ENCODE data around the gene HAUS8.
"Not testable (repeated sequence)": the region's sequence is repeated elsewhere in the genome, so short reads cannot be mapped to it uniquely, and the experiment has no call there.

HAUS8 gene

DNA sequence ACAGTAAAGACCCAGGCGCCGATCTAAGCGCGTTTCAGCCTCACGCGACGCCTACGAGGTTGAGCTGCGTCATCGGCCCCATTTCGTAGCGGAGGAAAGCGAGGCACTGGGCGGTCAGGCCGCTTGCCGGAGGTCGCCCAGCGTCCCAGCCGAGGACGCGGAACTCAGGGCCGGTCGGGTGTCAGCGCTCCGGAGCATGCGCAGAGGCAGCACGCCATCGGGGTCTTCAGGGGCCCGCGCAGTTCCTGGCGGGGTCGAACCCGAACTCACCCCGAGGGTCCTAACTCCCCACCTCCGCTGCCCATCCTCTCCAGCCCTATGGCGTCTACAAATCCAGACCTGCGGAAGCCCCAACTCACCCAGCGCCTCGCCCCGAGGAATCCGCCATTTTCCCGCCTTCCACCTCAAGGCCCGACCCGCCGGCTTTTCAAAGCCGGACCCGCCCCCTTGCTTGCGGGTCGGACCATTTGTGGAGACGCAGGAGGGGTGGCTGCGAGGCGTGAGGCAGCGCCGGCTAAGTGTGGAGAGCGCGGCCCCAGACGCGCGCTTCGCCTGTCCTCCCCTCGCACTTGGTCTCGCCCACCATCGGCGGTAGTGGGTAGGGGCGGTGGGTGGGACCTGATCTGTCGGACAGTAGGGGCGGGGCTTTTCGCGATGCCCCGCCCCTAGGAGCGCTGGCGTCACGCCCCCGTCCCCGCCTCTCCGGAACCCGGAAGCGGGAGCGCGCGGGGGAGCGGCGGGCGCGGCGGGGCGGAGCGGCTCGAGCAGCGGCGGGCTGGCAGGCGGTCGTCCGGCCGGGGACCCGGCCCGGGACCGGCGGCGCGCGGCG, at the start of gene HAUS8, which contains the start of gene MYO9B:
Gene HAUS8 (minus strand): TSS at position 418 of the 829 bp plus-strand sequence. CDS start 30 bp downstream, at position 388.
Gene MYO9B (plus strand): TSS at position 743 of the 829 bp plus-strand sequence. CDS start 25,941 bp downstream, outside the sequence.
- peak; percentile 100 for DNase-seq (ENCODE audit: low read depth)

DNA sequence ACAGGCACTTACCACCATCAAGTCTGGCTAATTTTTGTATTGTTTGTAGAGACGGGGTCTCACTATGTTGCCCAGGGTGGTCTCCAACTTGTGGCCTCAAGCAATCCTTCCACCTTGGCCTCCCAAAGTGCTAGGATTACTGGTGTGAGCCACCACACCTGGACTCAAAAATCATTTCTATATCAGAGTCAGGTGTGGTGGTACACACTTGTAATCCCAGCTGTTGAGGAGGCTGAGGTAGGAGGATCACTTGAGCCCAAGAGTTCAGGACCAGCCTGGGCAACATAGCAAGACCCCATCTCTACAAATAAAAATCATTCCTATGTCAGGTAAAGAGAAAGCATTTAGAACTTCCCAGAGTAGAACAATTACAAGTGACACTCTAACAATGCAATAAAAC, 48.8 kb upstream of the HAUS8 start:
- no peak for DNase-seq (ENCODE audit: low read depth)

GRCh38 chr19:17123041-17123440, 47.8 kb upstream of the HAUS8 start:
- no peak for DNase-seq (ENCODE audit: low read depth)

DNA sequence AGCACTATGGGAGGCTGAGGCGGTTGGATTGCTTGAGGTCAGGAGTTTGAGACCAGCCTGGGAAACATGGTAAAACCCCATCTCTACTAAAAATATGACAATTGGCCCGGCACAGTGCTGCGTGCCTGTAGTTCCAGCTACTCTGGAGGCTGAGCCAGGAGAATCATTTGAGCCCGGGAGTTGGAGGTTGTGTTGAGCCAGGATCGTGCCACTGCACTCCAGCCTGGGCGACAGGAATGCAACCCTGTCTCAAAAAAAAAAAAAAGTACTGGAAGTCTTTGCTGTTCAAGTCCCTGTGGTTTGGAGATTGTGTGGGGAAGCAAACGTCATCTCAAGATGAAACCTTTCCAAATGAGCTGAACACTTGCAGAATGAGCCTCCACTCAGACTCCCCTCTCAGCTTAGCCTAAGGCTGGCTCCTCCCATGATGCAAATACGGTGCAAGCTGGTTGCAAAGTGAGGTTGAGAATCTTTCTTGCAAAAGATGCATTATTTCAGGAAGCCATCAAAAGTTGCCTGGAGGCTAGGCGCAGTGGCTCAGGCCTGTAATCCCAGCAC, 46.6 kb upstream of the HAUS8 start:
- no peak for DNase-seq (ENCODE audit: low read depth)

GRCh38 chr19:17118957-17119356, 43.7 kb upstream of the HAUS8 start:
- no peak for DNase-seq (ENCODE audit: low read depth)

DNA sequence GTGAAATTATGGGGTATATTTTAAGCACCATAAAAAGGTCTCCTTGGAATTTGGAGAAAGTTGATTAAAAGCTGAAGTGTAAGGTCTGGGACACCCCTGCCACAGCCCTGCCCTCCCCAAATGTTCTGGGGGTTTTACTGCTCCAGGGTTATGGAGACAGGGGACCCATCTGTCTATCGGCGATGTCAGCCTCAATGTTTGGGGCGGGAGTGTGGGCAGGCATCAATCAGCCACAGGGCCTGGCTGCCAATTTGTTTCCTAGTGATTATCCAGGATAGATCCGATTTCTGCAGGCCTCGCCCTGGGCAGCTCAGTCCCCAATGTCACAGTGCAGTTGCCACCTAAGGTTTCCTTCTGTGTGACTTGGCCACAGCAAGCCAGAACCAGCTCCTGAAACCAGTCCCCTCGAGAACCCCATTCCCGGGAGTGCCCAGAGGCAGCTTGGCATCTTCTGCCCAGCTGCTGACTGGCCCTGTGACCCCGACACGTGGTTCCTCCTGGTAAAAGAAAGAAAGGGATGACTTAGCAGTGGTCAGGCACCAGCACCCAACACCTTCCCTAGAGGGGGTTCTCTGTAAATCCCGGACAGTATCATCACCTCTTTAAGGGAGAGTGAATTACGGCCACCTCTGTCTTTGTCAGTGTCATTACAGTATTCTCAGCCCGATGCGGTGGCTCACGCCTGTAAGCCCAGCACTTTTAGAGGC, 41.9 kb upstream of the HAUS8 start:
- DNase-seq (ENCODE audit: low read depth) = no peak

GRCh38 chr19:17114414-17114831, 39.2 kb upstream of the HAUS8 start:
- DNase-seq (ENCODE audit: low read depth) = no peak

DNA sequence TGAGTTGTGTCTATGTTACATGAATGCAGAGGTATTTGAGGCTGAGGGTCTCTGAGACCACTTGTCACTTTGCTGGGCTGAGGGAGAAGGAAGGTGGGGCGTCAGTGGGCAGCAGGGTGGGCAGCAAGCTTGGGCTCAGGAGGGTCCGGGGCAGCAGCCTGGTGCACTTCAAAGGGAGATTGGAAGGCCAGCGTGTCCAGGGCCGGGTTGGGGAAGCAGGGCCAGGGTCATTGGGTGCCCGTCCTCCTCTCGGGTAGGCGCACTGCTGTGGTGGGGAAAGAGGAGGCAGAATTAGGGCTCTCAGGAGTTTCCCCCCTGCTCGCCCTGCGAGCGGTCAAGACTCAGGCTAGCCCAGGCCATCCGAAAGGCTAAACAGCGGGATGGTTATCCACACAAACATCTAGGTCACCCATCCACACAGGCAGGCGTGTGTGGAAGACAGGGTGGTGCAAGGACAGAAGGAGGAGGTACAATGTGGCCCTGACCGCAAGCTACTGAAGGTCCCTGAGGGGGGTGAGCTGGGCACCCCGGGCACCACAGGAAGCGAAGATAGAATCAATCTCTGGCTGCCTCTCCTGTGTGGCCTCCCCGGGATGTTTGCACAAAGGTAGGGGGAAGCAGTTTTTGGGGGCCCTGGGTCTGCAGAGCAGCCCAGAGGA, 38.0 kb upstream of the HAUS8 start:
- no peak for DNase-seq (ENCODE audit: low read depth)

DNA sequence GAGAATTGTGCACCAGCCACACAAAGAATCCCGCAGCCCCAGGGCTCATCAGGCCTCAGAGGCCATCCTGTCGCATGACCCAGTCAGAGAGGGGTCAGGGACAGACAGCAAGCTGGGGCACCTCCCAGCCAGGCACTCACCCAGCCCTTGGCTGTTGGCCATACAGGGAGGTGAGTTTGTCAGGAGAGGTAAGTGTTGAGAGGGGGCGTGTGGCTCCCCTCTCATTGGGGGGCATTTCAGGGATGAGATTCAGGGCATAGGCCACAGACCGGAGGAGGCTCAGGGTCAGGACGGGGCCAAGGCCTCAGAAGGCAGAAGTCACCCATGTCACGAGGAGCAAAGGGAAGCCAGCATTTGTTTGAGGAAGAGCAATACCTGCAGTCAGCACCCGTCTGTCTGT, 37.4 kb upstream of the HAUS8 start:
- DNase-seq (ENCODE audit: low read depth) = no peak

DNA sequence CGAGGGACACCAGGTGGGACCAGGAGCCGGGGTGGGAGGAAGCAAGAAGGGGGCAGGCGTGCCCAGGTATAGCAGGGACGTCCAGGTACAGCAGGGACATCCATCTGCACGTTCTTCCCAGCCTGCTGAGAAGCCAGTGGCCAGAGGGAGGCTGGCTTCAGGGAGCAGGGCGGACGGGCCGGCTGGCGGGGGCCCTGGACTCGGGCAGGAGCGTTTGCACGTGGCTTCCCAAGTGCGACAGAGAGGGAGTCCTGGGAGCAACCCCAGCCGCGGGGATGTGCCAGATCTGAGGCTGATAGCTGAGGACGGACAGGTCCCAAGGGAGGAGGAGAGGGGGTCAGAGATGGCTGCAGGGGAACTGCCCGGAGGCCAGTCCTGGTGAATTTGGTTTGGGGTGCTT, 37.0 kb upstream of the HAUS8 start:
- no peak for DNase-seq (ENCODE audit: low read depth)

DNA sequence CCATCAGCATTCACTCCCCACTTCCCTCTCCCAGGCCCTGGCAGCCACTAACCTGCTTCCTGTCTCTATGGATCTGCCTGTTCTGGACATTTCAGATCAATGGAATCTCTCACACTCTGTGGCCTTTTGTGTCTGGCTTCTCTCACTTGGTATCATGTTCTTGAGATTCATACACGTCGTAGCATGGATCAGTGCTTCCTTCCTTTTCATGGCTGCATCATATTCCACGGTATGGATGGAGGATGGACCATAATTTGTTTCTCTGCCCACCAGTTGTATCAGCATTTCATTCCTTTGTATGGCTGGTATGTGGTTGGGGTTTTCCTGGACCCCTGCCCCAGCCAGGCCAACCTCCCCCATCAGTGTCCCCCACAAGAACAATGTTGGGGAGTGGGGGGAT, 36.5 kb upstream of the HAUS8 start:
- DNase-seq (ENCODE audit: low read depth) = no peak

DNA sequence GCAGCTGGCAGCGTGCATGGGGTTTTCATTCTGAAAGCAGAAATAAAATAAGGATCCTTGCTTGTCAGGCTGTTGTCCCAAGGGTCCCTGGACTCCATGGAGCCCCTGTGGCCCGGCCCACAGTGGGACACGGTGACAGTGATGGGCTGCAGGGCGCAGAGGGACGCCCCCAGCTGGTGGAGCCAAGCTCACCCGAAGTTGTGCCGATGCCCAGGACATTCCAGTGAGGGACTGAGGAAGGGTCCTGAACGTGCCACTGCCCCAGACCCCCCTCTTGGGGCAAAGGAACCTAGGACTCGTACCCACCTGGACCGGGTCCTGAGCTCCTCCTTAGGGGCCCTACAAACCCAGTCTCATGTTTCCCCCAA, 35.3 kb upstream of the HAUS8 start:
- no peak for DNase-seq (ENCODE audit: low read depth)

DNA sequence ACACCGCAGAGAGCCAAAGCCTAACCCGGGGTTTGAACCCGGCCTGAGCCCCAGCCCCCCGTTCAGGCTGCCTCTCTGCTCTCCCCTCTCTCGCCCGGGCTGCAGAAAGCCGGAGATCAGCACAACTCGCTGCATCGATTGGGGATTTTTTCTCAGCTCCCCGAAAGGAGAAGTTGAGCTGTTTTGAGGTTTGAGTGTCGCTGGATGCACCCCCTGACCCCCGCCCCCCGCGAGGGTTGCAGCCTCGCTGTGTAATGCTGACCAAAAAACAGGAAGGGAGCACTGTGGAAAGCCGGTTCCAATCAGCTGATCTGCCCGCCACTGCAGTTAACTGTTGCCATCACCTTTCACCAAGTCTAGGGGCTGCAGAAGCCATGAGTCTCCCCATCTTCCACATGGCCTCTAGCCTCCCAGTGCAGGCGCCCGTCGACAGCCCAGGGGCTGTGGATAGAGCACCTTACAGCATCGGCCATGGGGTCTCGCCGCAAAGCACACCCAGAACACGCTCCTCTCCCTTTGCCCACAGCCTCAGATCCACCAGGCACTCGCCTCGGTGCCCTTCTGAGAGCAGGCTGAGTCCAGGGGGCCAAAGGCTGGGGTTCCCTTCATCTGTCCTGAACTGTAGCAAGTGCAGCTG, 34.8 kb upstream of the HAUS8 start:
- no peak for DNase-seq (ENCODE audit: low read depth)

- no peak for DNase-seq (ENCODE audit: low read depth)
Observed at GRCh38 chr19:17109300-17109699, 34.0 kb upstream of the HAUS8 start.

DNA sequence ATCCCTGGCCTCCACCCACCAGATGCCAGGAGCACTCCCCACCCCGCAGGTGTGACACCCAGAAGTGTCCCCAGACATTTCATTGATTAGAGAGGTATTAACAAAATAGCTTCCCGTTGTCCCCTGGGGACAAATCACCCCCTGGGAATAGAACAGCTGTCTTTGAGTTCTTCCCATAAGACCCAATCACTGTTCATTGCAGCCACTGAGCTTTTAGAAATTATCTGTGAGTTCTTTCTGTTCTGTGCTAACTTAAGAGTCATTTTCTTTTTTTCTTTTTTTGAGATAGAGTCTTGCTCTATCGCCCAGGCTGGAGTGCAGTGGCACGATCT, 33.2 kb upstream of the HAUS8 start:
- DNase-seq (ENCODE audit: low read depth) = no peak

GRCh38 chr19:17107546-17108452, 32.5 kb upstream of the HAUS8 start:
- DNase-seq (ENCODE audit: low read depth) = no peak

DNA sequence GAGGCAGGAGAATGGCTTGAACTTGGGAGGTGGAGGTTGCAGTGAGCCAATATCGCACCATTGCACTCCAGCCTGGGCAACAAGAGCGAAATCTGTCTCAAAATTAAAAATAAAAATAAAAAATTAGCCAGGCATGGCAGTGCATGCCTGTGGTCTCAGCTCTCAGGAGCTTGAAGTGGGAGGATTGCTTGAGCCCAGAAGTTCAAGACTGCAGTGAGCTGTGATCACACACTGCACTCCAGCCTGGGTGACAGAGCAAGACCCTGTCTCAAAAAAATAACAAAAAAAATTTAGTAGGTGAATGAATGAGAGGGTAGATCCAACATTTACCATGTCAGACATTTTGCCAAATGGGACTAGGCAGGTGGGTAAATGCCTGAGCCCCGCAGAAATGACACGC, 31.7 kb upstream of the HAUS8 start:
- DNase-seq (ENCODE audit: low read depth) = not testable (repeated sequence)

DNA sequence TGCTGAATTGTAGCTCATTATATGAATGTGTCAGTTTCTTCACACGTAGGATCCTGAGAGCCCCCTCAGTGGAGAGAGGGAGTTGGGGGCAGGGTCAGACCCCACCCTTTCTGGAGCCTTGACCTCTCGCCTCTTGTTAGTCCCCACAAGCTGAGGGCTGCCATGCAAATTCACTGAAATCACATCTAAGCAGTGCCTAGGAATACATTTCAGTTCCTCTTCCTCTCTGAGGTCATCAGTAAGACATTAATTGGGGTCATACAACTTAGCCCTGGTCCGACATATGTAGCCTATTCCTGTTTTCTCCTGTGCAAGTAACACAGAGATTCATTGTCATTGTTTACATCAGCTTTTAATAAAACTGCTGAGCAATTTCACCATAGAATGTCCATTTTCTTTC, 30.3 kb upstream of the HAUS8 start:
- no peak for DNase-seq (ENCODE audit: low read depth)

DNA sequence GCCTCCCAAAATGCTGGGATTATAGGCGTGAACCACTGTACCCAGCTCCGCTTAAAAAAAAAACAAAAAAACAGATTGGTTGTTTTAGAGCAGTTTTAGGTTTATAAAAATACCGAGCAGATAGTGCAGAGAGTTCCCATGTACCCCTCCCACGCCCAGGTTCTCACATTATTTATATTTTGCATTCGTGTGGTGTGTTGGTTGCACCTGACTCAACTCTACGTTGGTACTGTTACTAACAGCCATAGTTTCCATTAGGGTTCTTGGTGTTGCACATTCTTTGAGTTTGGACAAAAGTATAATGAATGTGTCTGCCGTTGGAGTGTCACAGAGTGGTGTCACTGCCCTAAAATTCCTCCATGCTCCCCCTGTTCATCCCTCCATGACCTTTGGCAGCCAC, 29.4 kb upstream of the HAUS8 start:
- no peak for DNase-seq (ENCODE audit: low read depth)

GRCh38 chr19:17103177-17103576, 27.9 kb upstream of the HAUS8 start:
- no peak for DNase-seq (ENCODE audit: low read depth)

Measured in T-helper 22 cell (primary cell).